Keratinocyte (primary cell): ENCODE results near the gene CYFIP1. TPM values are rescaled to one million over a fixed set of nuclear protein-coding genes. Genes with fewer than 3 reads are reported as not detected.

Source experiments
- DNase-seq: peaks from one replicate; pipeline ENCODE4 v3.0.0-alpha.2; 2011; ENCODE audit warnings: low read depth, missing footprints, low spot score
- FAIRE-seq: peaks from 2 replicates; lab custom pipeline; 2011; peaks lifted over from hg19 to GRCh38; lab: Jason Lieb, UNC
- H2AFZ ChIP-seq: 2 replicates; pipeline ENCODE4 v1.6.0; 2012; ENCODE audit warnings: low read length, control low read depth, inconsistent platforms; ENCODE audit not compliant: control insufficient read depth
- H3K27ac ChIP-seq: 2 replicates; pipeline ENCODE4 v1.5.1; 2011; ENCODE audit warnings: low read length; ENCODE audit not compliant: control insufficient read depth, insufficient read depth
- H3K27me3 ChIP-seq: 3 replicates; pipeline ENCODE4 v1.6.0; 2011; ENCODE audit warnings: low read length; ENCODE audit not compliant: control insufficient read depth, insufficient read depth; ENCODE audit errors: extremely low read depth
- H3K36me3 ChIP-seq, 2 experiments: 2 replicates in 1 of 2; 3 replicates in 1 of 2; pipeline ENCODE4 v1.5.1; 2011; ENCODE audit warnings: low read length in 2 of 2, mild to moderate bottlenecking in 1 of 2; ENCODE audit not compliant: control insufficient read depth in 2 of 2, insufficient read depth in 2 of 2; ENCODE audit errors: extremely low read depth in 1 of 2
- H3K4me1 ChIP-seq: 3 replicates; pipeline ENCODE4 v1.5.1; 2011; ENCODE audit warnings: low read length; ENCODE audit not compliant: control insufficient read depth, insufficient read depth; ENCODE audit errors: extremely low read depth
- H3K4me2 ChIP-seq: 3 replicates; pipeline ENCODE4 v1.6.0; 2011; ENCODE audit warnings: low read depth, low read length; ENCODE audit not compliant: control insufficient read depth, insufficient read depth; ENCODE audit errors: extremely low read depth
- H3K4me3 ChIP-seq, 3 experiments: fragments of 200-600 bp in 1 of 3; sonication (generic) in 1 of 3; 2 replicates in 2 of 3; 3 replicates in 1 of 3; pipeline ENCODE4 v1.5.1; 2011 to 2016; ENCODE audit warnings: low read length in 3 of 3, mild to moderate bottlenecking in 3 of 3, control low read depth in 2 of 3, inconsistent platforms in 1 of 3, low read depth in 1 of 3, mixed read lengths in 1 of 3, mixed run types in 1 of 3, moderate library complexity in 1 of 3; ENCODE audit not compliant: control insufficient read depth in 2 of 3, insufficient read depth in 2 of 3; ENCODE audit errors: extremely low read depth in 1 of 3
- H3K79me2 ChIP-seq: 2 replicates; pipeline ENCODE4 v1.6.0; 2012; ENCODE audit warnings: low read length; ENCODE audit not compliant: control insufficient read depth, insufficient read depth
- H3K9ac ChIP-seq: 3 replicates; pipeline ENCODE4 v1.6.0; 2011; ENCODE audit warnings: low read length; ENCODE audit not compliant: control insufficient read depth, insufficient read depth; ENCODE audit errors: extremely low read depth
- H3K9me1 ChIP-seq: 3 replicates; pipeline ENCODE4 v1.6.0; 2011; ENCODE audit warnings: low read length; ENCODE audit not compliant: control insufficient read depth, insufficient read depth; ENCODE audit errors: extremely low read depth
- H3K9me3 ChIP-seq: 2 replicates; pipeline ENCODE4 v1.5.1; 2012; ENCODE audit warnings: low read depth, low read length; ENCODE audit not compliant: control insufficient read depth
- H4K20me1 ChIP-seq: 3 replicates; pipeline ENCODE4 v1.6.0; 2011; ENCODE audit warnings: low read length; ENCODE audit not compliant: control insufficient read depth, insufficient read depth; ENCODE audit errors: extremely low read depth
- CTCF ChIP-seq, 3 experiments: IDR thresholded peaks in 1 of 3; conservative IDR thresholded peaks in 1 of 3; optimal IDR thresholded peaks in 1 of 3; 2 replicates in 2 of 3; 3 replicates in 1 of 3; pipeline versions ENCODE3 to v1.5.1; 2011; ENCODE audit warnings: low read length in 3 of 3, mild to moderate bottlenecking in 3 of 3, moderate library complexity in 2 of 3, control low read depth in 1 of 3, inconsistent platforms in 1 of 3; ENCODE audit not compliant: insufficient read depth in 2 of 3; ENCODE audit errors: extremely low read depth in 1 of 3
- EZH2 ChIP-seq: IDR thresholded peaks from one replicate; pipeline ENCODE4 v1.6.1; 2012; ENCODE audit warnings: inconsistent platforms, mild to moderate bottlenecking, low read length, moderate library complexity
- dilution Hi-C: fragments of 300-500 bp; cut with MboI; formaldehyde crosslinking; loops from one replicate; pipeline ENCODE4 v1.7.0; 2020; ENCODE audit warnings: low sequenced_read_pairs; ENCODE audit not compliant: extremely low pct_ligation_motif_present
- polyA minus RNA-seq, 3 experiments: library from RNA; depleted of rRNA, polyadenylated mRNA; stranded (reverse); fragments of >200 nt; gene quantifications; 1 replicate in 1 of 3; 2 replicates in 1 of 3; 3 replicates in 1 of 3; pipeline ENCODE4 v1.2.3, GENCODE V29; 2011
- polyA plus RNA-seq, 5 experiments: library from polyadenylated mRNA; depleted of rRNA in 3 of 5; stranded (reverse) in 3 of 5; stranded (forward) in 1 of 5; unstranded in 1 of 5; fragments of >200 nt; gene quantifications; 1 replicate in 1 of 5; 2 replicates in 3 of 5; 3 replicates in 1 of 5; pipeline versions ENCODE4 v1.2.1 to v1.2.3, GENCODE V29; 2011 to 2012; ENCODE audit warnings: missing spikeins in 2 of 5, low read depth in 1 of 5, low replicate concordance in 1 of 5

The CYFIP1 gene
- polyA plus RNA-seq (72.3 to 73.0 TPM (median 72.9 TPM) in 3 replicates), polyA minus RNA-seq (173 to 219 TPM (median 175 TPM) in 3 replicates)
- 45.6 TPM for polyA plus RNA-seq (2011; ENCODE audit: low read depth)
- polyA plus RNA-seq (2011; cell fraction: cytosol; rRNA removed) = 47.6 and 53.8 TPM in 2 replicates
- 98.2 and 102 TPM in 2 replicates for polyA plus RNA-seq (2011; cell fraction: nucleus; rRNA removed)
- polyA plus RNA-seq (2012; ENCODE audit: low replicate concordance) = 62.1 and 97.5 TPM in 2 replicates
- 61.8 TPM for polyA minus RNA-seq (2011; cell fraction: cytosol; rRNA and poly(A)+ RNA removed)
- 76.1 and 111 TPM in 2 replicates for polyA minus RNA-seq (2011; cell fraction: nucleus; rRNA and poly(A)+ RNA removed)

DNA sequence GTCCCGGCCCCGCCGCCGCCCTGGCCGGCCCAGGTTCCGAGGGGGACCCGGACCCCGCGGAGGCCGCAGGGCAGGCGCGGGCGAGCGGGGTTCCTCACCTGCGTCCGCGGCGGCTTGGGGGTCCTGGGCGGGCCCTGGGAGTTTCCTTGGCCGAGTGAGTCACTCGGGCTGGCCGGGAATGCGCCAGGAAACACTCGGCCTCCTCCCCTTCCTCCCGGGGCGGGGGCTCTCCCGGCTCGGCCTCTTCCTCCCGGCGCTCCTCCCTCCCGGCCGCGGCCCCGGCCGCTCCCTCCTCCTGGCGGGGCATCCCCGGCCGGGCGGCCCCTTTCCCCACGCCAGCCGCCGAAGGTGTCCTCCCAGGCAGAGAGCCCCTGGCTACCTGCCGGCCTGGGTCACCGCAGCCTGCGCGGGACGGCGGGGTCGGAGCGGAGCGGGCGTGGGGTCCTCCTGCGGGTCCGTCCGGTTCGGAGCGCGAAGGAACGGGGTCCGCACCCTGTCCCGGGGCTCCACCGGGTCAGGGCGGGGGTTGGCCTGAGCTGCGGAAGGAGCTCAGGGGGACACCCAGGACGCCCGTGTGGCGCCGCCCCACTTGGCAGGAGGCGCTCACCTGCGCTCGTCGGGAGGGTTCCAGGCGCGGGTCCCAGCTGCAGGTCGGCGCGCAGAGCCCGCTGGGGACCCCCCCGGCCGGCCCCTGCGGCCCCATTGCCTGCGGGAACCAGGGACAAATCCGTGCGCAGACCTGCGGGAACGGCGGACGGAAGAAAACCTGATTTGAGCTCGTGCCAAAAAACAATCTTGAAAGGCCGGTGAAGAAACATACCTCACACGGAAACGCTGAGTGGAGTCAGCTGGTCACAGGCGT is at the start of gene CYFIP1:
CYFIP1 (minus strand) TSS at position 180 of the 862 bp plus-strand sequence. CDS start 33,083 bp downstream, outside the sequence.
- Histone ChIP-seq H3K27ac (peak within 1 kb of the TSS; percentile 88), H3K79me2 (peaks cover 42% of the 10 kb centered on the region), H4K20me1 (peaks cover 10% of the 10 kb centered on the region), H3K4me3 (peak within 1 kb of the TSS; percentile 91 to 99 (median 98)), H3K9ac (peak within 1 kb of the TSS; percentile 95), H3K36me3 (no peaks in the 10 kb centered on the region), H3K9me3 (no peaks in the 10 kb centered on the region), H3K27me3 (no peaks in the 10 kb centered on the region), H3K4me2 (peak within 1 kb of the TSS; percentile 86), H3K9me1 (peaks cover 2% of the 10 kb centered on the region), H2AFZ (peak within 1 kb of the TSS; percentile 91), H3K4me1 (peaks cover 10% of the 10 kb centered on the region)
- TF ChIP-seq EZH2 (no peak), CTCF (optimal IDR thresholded peaks at IDR 0.05 in 1 of 3, IDR thresholded peaks at IDR 0.05 in 1 of 3, conservative IDR thresholded peaks at IDR 0.05 in 1 of 3; ENCODE audit: extremely low read depth in 1 of 3, insufficient read depth in 2 of 3, low read length in 3 of 3) (no peak)
- peak; percentile 28 for DNase-seq
- dilution Hi-C loops = no loop called here
- no peak for FAIRE-seq

- no peak for FAIRE-seq
- H3K4me1 ChIP-seq = no peaks in the 10 kb centered on the region
- dilution Hi-C loops = no loop called here
- H2AFZ ChIP-seq = no peak overlapping the region
- no peak for DNase-seq
- H3K9me3 ChIP-seq = no peaks in the 10 kb centered on the region
- H3K4me2 ChIP-seq = no peak overlapping the region
- no peaks in the 10 kb centered on the region for H4K20me1 ChIP-seq
- H3K9ac ChIP-seq = no peak overlapping the region
- peaks cover 4 to 15% of the 10 kb centered on the region in 2 experiments for H3K36me3 ChIP-seq
- H3K27ac ChIP-seq = no peak overlapping the region
- no peak for TF ChIP-seq CTCF (optimal IDR thresholded peaks at IDR 0.05 in 1 of 3, IDR thresholded peaks at IDR 0.05 in 1 of 3, conservative IDR thresholded peaks at IDR 0.05 in 1 of 3; ENCODE audit: extremely low read depth in 1 of 3, insufficient read depth in 2 of 3, low read length in 3 of 3)
- H3K4me3 ChIP-seq = no peak overlapping the region
- no peaks in the 10 kb centered on the region for H3K27me3 ChIP-seq
- no peaks in the 10 kb centered on the region for H3K79me2 ChIP-seq
- H3K9me1 ChIP-seq = no peaks in the 10 kb centered on the region
Observed at GRCh38 chr15:23026218-23026617, 46.0 kb upstream of the CYFIP1 start.
